ENCODE measurements around the gene POLA1. TPM values are rescaled to one million over a fixed set of nuclear protein-coding genes. Genes with fewer than 3 reads are reported as not detected.

Gene POLA1
- total and polyA plus RNA-seq, 2 donors from 2014 or later = 2.2 to 9.7 TPM

DNA sequence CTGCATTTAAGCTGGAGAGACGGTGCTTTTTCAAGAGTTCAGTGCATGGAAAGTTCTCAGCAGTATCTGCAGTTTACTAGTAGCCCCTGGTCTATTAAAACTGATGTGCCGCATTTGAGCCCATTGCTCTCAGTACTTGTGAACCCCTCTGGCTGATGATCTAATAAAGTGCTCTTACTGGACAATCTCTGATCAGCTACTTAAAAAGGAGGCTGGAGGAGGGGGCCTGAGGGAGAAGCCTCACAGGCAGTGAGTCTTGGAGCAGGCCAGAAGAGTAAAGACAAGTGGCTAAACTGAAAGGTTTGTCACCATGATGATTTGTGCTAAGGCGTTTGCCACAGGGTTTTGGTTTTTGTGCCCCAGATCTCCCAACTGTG lies 183.6 kb downstream of the POLA1 start:
- TF ChIP-seq, protein P1, sequence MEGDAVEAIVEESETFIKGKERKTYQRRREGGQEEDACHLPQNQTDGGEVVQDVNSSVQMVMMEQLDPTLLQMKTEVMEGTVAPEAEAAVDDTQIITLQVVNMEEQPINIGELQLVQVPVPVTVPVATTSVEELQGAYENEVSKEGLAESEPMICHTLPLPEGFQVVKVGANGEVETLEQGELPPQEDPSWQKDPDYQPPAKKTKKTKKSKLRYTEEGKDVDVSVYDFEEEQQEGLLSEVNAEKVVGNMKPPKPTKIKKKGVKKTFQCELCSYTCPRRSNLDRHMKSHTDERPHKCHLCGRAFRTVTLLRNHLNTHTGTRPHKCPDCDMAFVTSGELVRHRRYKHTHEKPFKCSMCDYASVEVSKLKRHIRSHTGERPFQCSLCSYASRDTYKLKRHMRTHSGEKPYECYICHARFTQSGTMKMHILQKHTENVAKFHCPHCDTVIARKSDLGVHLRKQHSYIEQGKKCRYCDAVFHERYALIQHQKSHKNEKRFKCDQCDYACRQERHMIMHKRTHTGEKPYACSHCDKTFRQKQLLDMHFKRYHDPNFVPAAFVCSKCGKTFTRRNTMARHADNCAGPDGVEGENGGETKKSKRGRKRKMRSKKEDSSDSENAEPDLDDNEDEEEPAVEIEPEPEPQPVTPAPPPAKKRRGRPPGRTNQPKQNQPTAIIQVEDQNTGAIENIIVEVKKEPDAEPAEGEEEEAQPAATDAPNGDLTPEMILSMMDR (IDR thresholded peaks at IDR 0.05; ENCODE audit: borderline replicate concordance, extremely low read depth, insufficient read depth) = no peak
- H3K36me3 ChIP-seq (ENCODE audit: control insufficient read depth in 2 of 3, insufficient read depth in 3 of 3, low read length in 3 of 3) = no peaks in the 10 kb centered on the region
- H3K27ac ChIP-seq (ENCODE audit: low read depth in 2 of 2, low read length in 2 of 2) = no peak overlapping the region
- H3K4me1 ChIP-seq (ENCODE audit: control insufficient read depth in 2 of 3, insufficient read depth in 2 of 3, low read depth in 1 of 3, low read length in 3 of 3) = no peaks in the 10 kb centered on the region
- intact Hi-C loops (cut with DNase I) = no loop called here
- no peak overlapping the region for H3K4me3 ChIP-seq (ENCODE audit: low read length in 3 of 3)
- DNase-seq (no peak), FAIRE-seq (no peak)
- no peaks in the 10 kb centered on the region for H3K9me3 ChIP-seq (ENCODE audit: control insufficient read depth in 2 of 3, insufficient read depth in 1 of 3, low read length in 3 of 3)
- H3K27me3 ChIP-seq (ENCODE audit: control insufficient read depth, insufficient read depth, low read length) = no peaks in the 10 kb centered on the region
- no peak overlapping the region for H3K9ac ChIP-seq (ENCODE audit: low read length in 3 of 3)

- TF ChIP-seq, protein P1 (IDR thresholded peaks at IDR 0.05; ENCODE audit: borderline replicate concordance, extremely low read depth, insufficient read depth) = no peak
- FAIRE-seq = no peak
- H3K9ac ChIP-seq (ENCODE audit: low read length in 3 of 3) = no peak overlapping the region
Observed at GRCh38 chrX:24877854-24878650, 184.3 kb downstream of the POLA1 start.

GRCh38 chrX:24879679-24880078 lies 186.0 kb downstream of the POLA1 start:
- no peak for FAIRE-seq

More at GRCh38 chrX:24877854-24878650, 184.3 kb downstream of the POLA1 start:
- Histone ChIP-seq H3K36me3 (ENCODE audit: control insufficient read depth in 2 of 3, insufficient read depth in 3 of 3, low read length in 3 of 3) (no peaks in the 10 kb centered on the region), H3K4me1 (ENCODE audit: control insufficient read depth in 2 of 3, insufficient read depth in 2 of 3, low read depth in 1 of 3, low read length in 3 of 3) (no peaks in the 10 kb centered on the region), H3K4me3 (ENCODE audit: low read length in 3 of 3) (no peak overlapping the region), H3K27ac (ENCODE audit: low read depth in 2 of 2, low read length in 2 of 2) (no peak overlapping the region), H3K27me3 (ENCODE audit: control insufficient read depth, insufficient read depth, low read length) (no peaks in the 10 kb centered on the region), H3K9me3 (ENCODE audit: control insufficient read depth in 2 of 3, insufficient read depth in 1 of 3, low read length in 3 of 3) (no peaks in the 10 kb centered on the region)
- DNase-seq = no peak
- intact Hi-C loops (cut with DNase I) = no loop called here

More at GRCh38 chrX:24879679-24880078, 186.0 kb downstream of the POLA1 start:
- H3K9me3 ChIP-seq (ENCODE audit: control insufficient read depth in 2 of 3, insufficient read depth in 1 of 3, low read length in 3 of 3) = no peaks in the 10 kb centered on the region
- no peaks in the 10 kb centered on the region for H3K4me1 ChIP-seq (ENCODE audit: control insufficient read depth in 2 of 3, insufficient read depth in 2 of 3, low read depth in 1 of 3, low read length in 3 of 3)
- H3K27ac ChIP-seq (ENCODE audit: low read depth in 2 of 2, low read length in 2 of 2) = no peak overlapping the region
- intact Hi-C loops (cut with DNase I) = no loop called here
- TF ChIP-seq, protein P1 (IDR thresholded peaks at IDR 0.05; ENCODE audit: borderline replicate concordance, extremely low read depth, insufficient read depth) = no peak
- H3K27me3 ChIP-seq (ENCODE audit: control insufficient read depth, insufficient read depth, low read length) = no peaks in the 10 kb centered on the region
- H3K36me3 ChIP-seq (ENCODE audit: control insufficient read depth in 2 of 3, insufficient read depth in 3 of 3, low read length in 3 of 3) = no peaks in the 10 kb centered on the region
- H3K9ac ChIP-seq (ENCODE audit: low read length in 3 of 3) = no peak overlapping the region
- no peak overlapping the region for H3K4me3 ChIP-seq (ENCODE audit: low read length in 3 of 3)
- no peak for DNase-seq

Data from kidney (tissue), 14 donors.